Brain pericyte (primary cell): Measurements from ENCODE around the gene RASGRF1.

Experiments
- DNase-seq: peaks from one replicate; pipeline ENCODE4 v3.0.0-alpha.2; 2012; ENCODE audit warnings: low read depth, low spot score

The RASGRF1 gene

GRCh38 chr15:79101866-79102581, 11.4 kb upstream of the RASGRF1 start:
- DNase-seq: no peak

DNA sequence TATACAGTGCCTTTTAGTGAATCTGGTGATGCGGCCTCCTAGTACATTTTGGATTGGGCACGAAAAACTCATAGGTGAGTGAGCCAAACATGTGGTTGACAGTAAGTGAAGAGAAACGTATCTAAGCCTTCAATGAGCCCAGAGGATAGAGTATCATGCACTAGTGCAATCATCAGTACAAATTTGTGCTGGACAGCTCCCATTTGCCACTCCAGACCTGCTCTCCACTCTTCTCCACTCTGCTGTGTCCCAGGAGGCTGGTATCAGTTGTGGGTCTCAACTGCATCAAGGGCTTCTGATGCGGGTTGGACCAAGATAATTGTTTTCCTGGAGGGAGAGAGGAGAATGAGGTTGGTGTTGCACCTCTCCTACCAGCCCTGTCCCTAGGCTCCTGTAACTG, 9.1 kb upstream of the RASGRF1 start:
- DNase-seq: no peak

GRCh38 chr15:79094611-79095021, 4.0 kb upstream of the RASGRF1 start:
- DNase-seq: no peak

GRCh38 chr15:79093352-79093935, 2.9 kb upstream of the RASGRF1 start:
- DNase-seq: no peak

GRCh38 chr15:79092382-79092781, 1.8 kb upstream of the RASGRF1 start:
- no peak for DNase-seq

- no peak for DNase-seq
Measured at GRCh38 chr15:79091204-79091867, 756 bp upstream of the RASGRF1 start.

GRCh38 chr15:79089890-79090486, 592 bp downstream of the RASGRF1 start:
- DNase-seq: no peak

DNA sequence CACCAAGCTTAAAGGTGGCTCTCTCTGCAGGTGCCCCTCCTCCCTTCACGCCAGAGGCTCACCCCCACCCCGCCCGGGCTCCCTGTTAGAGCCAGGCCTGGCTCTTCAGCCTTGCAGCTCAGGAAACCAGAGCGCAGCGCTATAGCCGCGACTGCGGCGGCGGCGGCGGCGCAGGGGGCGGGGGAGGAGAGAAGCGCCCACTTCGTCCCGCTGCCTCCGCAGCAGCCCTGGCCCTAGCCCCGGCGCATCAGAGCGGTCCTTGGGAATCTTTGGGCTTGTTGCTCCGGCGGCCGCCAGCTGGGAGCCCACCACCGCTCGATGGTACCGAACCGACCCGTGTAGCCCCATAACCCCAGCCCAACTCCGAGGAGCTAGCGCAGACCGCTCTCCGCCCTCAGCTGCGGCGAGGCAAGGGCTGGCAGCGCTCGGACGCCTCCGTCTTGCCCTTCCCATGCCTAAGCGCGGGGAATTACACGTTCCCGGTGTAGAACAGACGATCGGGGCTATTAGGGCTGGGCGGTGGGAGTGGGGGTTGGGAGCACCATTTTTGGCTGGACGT, 1.2 kb downstream of the RASGRF1 start:
- DNase-seq: no peak

- DNase-seq: no peak
Measured at GRCh38 chr15:79088426-79089205, 2.0 kb downstream of the RASGRF1 start.

GRCh38 chr15:79086814-79087213, 3.8 kb downstream of the RASGRF1 start:
- DNase-seq: no peak

DNA sequence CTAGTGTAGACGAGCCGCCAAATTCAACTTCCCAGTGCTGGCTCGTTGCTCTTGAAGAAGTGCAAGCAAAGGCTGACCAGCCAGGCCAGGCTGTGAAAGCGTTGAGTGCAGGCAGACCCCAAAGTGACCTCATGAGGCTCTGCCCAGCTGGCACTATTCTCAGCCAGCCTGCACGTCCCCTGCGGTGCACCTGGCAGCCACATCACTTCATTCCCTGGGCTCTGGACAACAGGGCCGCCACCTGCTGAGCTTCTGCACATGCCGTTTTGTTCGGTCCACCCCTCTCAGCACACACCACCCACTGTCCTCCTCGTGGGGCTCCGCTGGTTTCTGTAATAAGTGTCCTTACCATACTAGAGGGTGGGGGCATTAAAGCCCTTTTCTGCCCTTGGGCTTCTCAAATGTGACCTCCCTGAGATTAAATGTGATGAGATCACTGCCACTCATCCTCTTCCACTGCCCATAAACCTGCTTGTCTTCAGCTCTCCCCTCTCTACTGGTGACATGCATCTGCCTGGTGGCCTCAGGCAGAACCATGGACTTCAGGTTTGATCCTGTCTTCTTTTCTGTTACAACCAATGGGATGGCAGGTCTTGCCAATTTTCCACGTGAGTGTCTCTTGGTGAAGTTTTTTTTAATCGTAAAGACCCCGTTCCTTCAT, 6.1 kb downstream of the RASGRF1 start:
- DNase-seq: no peak

DNA sequence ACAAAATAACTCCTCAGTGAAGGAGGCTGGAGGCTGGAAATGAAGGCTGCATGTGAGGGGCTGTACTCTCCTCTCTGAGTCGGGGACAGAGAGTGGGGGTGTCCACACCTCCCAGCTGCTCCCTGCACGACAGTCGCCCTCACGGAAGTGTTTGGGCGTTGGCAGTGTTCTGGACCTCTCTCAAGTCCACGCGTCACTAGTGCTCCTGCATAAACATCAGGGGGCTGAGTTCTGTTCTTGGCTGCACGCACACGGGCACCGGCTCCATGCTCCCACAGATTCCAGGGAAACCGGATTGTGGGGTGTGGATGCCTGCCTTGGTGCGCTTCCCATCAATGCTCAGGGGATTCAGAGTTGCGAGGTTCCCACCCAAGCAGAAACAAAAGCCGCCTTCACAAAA, 7.4 kb downstream of the RASGRF1 start:
- no peak for DNase-seq

GRCh38 chr15:79082363-79083070, 8.1 kb downstream of the RASGRF1 start:
- DNase-seq: no peak

DNA sequence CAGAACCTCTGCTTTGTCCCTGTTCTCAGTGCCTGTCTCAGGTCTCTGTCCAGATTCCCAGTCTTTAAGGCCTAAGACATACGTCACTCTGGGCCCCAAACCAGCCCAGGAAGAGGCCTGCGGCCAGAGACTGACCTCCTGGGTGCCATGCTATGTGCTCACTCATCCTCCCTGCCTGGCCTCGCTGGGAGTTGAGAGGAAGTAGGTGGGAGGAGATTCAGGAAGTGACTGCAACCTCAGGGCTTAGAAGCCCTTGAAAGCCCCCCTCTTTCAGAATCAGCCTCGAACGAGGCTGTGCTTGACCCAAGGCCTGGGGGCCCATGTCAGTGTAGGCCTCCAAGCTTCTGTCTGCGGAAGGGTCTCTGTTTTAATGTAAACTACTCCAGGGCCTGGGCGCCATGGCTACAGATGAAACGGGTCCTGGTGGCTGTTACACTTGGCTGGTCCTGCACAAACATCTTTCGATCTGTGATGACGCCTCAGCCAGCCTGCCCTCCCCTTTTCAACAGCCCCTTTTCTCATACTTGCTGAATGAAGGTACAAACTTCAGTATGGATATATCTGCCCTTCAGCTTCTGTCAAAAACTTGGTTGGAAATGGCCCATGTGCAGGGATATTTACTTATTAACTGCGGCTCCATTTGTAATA, 11.7 kb downstream of the RASGRF1 start:
- no peak for DNase-seq

DNA sequence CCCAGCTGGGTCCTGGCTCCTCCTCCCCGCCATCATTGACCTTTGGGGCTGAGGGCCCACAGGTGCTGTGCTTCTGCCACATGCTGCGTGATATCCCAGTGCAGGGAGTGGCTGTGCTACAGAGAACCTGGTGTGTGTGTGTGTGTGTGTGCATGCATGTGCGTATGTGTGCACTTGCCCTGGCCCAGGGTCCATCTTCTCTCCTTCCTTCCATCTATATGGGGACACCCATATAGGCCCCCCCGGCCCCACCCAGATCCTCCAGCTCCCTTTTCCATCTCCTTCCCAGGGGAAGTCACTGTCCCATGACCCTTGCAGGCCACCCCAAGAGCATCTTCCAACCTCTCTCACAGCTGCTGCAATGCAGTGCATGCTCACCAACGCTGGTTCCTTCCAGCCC, 12.6 kb downstream of the RASGRF1 start:
- DNase-seq: no peak

DNA sequence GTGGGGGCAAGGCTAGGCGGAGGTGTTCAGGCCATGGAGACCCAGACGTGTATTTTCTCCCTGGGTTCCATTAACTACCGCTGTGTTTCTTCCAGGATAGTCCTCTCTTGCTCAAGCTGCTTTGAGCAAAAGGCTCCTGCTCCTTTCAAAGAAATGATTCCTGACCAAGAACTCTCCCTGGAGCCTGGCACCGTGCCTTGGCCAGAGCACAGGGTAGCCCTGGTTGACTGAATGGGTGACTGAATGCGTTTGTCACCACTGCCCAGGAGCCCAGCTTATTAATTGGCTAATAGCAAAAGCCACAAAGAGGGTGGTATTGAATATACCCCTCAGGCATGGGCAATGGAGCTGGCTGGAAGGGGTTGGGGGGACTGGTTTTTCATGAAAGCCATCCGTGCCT, 13.9 kb downstream of the RASGRF1 start:
- no peak for DNase-seq

DNA sequence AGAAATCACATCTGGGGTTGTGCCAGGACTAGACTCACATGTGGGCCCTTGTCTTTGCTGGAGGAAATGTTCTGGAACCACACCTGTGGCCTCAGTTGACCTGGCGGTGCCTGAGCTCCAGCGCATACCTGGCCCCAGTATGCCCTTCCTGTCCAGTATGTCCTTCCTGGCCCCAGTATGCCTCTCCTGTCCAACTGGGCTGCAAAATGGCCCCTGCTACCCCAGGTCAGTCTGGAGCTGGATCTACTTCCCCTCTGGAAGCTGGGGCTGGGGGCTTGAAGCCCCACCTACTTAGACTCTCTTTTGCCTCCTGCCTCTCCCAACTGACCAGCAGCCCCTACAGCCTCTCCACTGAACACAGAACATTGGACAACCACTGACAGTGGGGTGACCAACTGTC, 15.3 kb downstream of the RASGRF1 start:
- no peak for DNase-seq

DNA sequence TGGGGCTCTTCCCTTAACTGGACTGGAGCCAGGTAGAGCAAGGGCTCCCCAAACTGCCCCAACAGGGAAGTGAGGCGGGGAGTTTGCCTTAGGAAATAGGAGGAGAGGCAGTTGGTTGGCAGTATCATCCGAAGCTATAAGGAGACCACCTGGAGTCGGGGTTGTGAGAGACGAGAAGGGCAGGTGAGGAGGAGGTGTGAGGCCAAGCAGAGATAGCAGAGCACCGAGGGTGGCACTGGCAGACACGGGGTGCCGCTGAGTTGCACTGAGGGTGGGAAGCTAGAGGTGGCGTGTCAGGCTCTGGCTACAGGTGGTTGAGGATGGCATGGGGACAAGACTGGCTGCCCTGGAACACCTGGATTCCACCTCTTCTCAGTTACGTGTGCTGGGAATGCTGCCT, 17.2 kb downstream of the RASGRF1 start:
- DNase-seq: no peak

DNA sequence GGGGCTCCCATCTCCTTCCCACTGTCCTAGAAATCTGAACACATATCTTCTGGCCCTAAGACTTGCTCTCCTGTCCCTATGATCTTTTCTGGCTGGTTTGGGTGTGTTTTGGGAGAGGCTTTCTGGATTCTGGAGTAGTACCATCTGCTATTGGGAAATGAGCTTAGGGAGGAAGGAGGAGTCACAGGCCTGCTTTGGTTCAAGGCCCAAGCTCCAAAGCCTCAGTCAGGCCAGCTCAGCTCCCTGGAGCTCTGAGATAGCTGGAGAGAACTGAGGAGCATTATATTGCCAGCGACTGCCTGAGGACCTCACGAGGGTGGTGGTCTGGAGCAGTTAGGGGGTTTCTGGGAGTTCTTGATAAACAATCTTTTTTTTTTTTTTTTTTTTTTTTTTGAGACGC, 18.7 kb downstream of the RASGRF1 start:
- no peak for DNase-seq

DNA sequence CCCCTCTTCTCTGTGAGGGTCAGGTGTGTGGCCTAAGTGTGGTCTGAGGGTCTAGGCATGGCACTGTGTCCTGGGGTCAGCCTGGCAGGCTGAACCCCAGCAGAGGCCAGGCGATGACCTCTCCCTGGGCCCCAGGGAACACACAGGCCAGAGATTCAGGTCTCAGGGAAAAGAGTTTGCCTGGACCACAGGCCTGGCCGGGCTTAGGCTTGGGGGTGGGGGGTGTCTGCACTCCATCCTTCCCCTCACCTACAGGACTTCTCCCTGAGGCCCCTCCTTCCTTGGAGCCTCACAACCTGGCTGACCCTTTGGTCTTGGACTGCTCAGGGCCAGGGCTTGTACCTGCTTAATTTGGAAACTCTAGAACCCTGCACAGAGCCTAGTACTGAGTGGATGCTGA, 21.8 kb downstream of the RASGRF1 start:
- DNase-seq: no peak
